ENCODE data around the gene TPRG1. TPM values are rescaled to one million over a fixed set of nuclear protein-coding genes. Genes with fewer than 3 reads are reported as not detected.
A peak's percentile ranks its signal among the peaks of the same experiment; 100 is the strongest.

Gene TPRG1
- total RNA-seq (ENCODE audit: low replicate concordance), result 0.45 and 8.6 TPM in 2 replicates

GRCh38 chr3:189171707-189172106, at the start of gene TPRG1:
Gene TPRG1, plus strand, starts transcription at chr3:189171971. Its CDS starts 35,414 bp downstream, at chr3:189207385.
- no peak within 1 kb of the TSS for H3K4me3 ChIP-seq (ENCODE audit: low read depth, low read length)
- no peak for TF ChIP-seq CTCF (IDR thresholded peaks at IDR 0.05; ENCODE audit: insufficient read depth, low read length)
- DNase-seq (ENCODE audit: low read depth), result no peak

- no peak overlapping the region for H3K4me3 ChIP-seq (ENCODE audit: low read depth, low read length)
- DNase-seq (ENCODE audit: low read depth), result peak; percentile 45
- TF ChIP-seq CTCF (IDR thresholded peaks at IDR 0.05; ENCODE audit: insufficient read depth, low read length), result no peak
Observed at GRCh38 chr3:189122110-189122509, 49.7 kb upstream of the TPRG1 start.

GRCh38 chr3:189122526-189123205, 49.1 kb upstream of the TPRG1 start:
- no peak overlapping the region for H3K4me3 ChIP-seq (ENCODE audit: low read depth, low read length)
- peak; percentile 43 for DNase-seq (ENCODE audit: low read depth)
- no peak for TF ChIP-seq CTCF (IDR thresholded peaks at IDR 0.05; ENCODE audit: insufficient read depth, low read length)

GRCh38 chr3:189123595-189124387, 48.0 kb upstream of the TPRG1 start:
- peak; percentile 55 for DNase-seq (ENCODE audit: low read depth)

GRCh38 chr3:189132231-189132671, 39.5 kb upstream of the TPRG1 start:
- no peak overlapping the region for H3K4me3 ChIP-seq (ENCODE audit: low read depth, low read length)
- TF ChIP-seq CTCF (IDR thresholded peaks at IDR 0.05; ENCODE audit: insufficient read depth, low read length), result no peak
- DNase-seq (ENCODE audit: low read depth), result peak; percentile 74

More at GRCh38 chr3:189123595-189124387, 48.0 kb upstream of the TPRG1 start:
- no peak overlapping the region for H3K4me3 ChIP-seq (ENCODE audit: low read depth, low read length)
- TF ChIP-seq CTCF (IDR thresholded peaks at IDR 0.05; ENCODE audit: insufficient read depth, low read length), result no peak

- no peak overlapping the region for H3K4me3 ChIP-seq (ENCODE audit: low read depth, low read length)
- DNase-seq (ENCODE audit: low read depth), result no peak
- no peak for TF ChIP-seq CTCF (IDR thresholded peaks at IDR 0.05; ENCODE audit: insufficient read depth, low read length)
Observed at GRCh38 chr3:189132839-189133238, 38.9 kb upstream of the TPRG1 start.
